ACHN (cell line): ENCODE measurements around the gene PLA2G4D.

Source experiments
- DNase-seq: peaks from one replicate; pipeline ENCODE4 v3.0.0-alpha.2; 2015
- in situ Hi-C: cut with HindIII; loops from 2 replicates; pipeline ENCODE4 v1.10.0; 2017; ENCODE audit warnings: low sequenced_read_pairs, low pct_ligation_motif_present, low pct_unique_long_range_greater_than_20kb

The PLA2G4D gene

DNA sequence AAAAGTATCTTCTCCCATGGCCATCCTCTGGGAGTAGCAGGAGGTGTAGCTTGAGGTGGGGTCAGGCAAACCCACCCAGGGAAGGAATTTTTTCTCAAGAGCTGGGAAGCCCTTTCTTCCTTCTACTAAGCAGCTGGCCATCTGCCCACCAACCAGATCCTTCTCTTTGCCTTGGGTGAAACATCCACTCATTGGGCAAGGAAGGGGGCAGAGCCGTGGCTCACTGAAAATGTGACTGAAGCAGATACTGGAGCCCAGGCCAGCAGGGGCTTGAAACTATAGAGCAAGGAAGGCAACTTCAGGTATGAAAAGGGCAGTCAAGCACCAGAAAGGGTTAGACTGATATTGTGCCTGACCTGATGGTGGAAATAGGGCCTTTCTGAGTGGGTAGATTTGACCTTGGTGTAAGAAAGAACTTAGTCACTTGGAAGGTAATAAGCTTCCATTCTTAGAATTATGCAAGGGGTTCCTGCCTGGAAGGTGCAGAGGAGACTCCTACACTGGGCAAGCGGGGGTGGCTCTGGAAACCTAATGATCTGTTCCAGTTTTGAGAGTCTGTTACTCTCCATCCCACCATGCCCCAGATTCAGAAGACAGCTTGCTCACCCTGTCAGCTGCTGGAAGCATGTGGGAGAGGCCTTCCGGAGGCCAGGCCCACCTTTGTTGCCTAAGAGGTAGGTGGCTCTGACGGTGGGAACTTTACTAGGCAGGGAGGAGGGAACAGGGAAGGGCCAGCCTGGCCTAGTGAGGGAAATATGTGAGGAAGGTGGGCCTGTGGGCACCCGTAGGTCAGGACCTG is 51.6 kb downstream of the PLA2G4D start:
- in situ Hi-C loops = no loop called here

DNA sequence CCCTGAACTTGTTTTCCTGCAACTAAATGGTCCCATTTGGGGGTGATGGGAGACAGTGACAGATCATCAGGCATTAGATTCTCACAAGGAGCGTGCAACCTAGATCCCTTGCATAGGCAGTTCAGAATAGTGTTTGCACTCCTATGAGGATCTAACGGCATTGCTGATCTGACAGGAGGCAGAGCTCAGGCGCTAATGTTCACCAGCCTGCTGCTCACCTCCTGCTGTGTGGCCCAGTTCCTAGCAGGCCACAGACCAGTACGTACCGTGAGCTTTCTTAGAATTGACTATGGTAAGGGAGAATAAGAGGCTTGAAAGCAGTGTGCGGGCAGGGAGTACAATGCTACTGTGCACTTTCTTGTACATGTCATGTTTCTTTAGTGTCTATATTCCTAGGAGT is 56.0 kb downstream of the PLA2G4D start:
- in situ Hi-C loops = no loop called here
- DNase-seq = no peak

More for the DNA sequence above, 51.6 kb downstream of the PLA2G4D start:
- no peak for DNase-seq

DNA sequence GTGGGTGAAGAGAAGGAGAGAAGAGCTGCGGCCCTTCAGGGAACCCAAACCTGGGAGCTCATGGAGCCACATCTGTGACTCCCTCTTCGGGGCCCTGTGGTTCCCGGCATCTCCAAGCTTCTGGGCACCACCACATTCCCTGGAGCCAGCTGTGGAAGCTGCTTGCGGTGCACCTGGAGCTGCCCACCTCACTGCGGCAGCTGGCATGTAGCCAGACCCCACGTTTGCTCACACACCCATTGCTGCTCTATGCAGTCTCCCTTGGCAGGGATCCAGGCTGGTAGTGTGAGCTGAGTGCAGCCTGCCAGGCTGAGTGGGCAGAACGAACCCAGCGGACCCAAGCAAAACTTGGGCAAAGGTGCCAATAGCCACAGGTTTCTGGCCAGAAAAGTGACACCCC is 56.7 kb downstream of the PLA2G4D start:
- DNase-seq = no peak
- in situ Hi-C loops = no loop called here

DNA sequence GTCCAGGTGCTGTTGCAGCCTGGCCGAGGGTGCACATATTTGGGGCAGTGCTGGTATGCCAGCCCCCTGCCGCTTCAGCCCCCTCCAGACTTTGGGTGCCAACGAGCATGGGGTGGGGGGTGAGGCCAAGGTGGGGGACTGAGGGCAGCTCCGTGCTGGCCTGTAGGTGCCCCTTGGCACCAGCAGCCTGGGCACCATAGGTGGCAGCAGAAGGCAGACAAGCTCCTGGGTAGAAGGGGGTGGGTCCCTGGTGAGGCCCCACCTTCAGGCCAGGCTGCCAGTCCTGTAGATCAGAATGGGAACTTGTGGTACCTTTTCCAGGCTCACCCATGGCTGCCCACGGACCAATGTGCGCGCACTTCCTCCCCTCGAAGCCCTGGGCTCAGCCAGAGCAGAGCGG is 57.4 kb downstream of the PLA2G4D start:
- in situ Hi-C loops = no loop called here
- DNase-seq = no peak

DNA sequence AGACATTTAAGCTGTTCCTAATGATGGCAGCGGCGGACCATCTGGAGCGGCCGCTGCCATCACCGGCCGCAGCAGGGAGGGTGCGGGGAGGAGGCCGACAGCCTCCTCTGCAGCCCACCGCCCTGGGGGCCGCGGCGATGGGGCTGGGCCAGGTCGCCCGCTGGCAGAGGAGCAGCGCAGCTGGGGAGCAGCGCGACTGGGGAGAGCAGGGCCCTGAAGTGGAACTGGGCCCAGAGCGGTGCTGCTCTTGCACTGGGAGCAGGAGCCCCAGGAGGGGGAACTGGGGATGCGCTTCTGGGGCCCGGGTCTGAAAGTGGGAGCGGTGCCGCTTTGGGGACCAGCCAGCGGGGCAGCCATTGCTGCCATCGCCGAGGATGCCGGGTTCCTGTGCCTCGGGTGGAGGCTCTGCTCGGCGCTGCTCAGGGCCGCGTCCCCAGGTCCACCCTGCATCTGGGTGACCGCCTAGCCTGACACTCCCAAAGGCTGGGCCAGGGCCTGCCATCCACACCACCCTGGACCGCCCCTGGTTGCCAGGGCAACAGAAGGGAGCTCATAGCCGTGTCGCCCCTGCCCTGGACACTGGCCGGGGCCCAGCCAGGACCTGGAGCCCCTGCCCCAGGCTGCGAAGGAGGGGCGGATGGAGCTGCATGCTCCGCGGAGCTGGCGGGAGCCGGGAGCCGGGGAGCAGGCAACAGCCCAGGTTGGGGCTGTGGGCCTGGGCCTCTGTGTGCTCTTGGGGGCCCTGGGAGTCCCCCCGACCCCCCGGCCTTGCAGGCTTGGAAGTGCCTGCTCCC is 58.1 kb downstream of the PLA2G4D start:
- no peak for DNase-seq
- in situ Hi-C loops = no loop called here

DNA sequence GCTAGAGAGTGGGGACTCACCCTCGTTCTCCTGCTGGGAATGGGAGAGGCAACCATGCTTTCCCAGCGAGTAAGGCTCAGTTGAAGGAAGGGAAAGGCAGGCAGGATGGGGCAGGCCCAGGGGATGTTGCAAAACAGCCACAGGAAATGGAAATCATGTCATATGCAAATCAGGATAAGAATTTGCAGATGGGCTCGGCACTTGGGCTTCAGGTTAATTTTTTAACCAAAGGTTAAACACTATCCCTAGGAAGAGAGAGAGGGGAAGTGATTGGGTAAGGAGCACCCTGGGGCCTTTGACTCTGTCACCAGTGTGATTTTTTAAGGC is 59.0 kb downstream of the PLA2G4D start:
- in situ Hi-C loops = no loop called here
- DNase-seq = peak; percentile 1

DNA sequence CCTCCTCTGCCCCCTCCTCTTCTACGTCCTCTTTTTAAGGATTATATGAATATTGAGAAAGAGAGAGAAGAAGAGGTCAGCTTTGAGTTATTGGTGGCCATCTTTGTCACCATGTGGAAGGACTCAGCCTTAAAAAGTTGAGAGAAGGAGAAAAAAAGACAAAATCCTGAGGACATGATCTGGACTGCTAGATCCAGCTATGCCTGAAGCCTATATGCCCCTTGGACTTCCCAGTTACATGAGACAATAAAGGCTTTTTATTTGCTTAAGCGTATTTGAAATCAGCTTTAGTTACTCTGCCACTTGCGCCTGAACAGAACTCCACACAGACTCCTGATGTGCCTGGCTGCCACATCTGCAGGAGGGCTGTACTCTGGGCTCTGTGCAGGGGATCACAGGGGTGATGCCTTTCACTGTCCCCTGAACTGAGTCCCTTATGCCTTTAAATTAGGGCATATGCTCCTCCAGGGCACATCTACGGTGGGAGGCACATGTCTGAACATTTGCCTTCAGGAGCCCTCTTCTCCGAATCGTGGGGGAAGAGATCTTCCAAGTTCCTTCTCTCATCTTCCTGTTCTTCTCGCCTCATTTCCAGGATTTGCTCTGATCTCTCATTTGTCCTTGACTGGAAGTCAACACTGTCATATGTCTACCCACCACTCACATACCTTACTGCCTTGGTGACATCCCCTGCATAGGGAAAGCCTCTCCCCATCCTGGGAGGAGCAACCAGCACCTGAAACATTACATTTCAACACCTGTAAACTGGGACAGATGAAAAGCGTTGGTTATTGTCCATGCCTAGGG is 59.5 kb downstream of the PLA2G4D start:
- no peak for DNase-seq
- in situ Hi-C loops = no loop called here

DNA sequence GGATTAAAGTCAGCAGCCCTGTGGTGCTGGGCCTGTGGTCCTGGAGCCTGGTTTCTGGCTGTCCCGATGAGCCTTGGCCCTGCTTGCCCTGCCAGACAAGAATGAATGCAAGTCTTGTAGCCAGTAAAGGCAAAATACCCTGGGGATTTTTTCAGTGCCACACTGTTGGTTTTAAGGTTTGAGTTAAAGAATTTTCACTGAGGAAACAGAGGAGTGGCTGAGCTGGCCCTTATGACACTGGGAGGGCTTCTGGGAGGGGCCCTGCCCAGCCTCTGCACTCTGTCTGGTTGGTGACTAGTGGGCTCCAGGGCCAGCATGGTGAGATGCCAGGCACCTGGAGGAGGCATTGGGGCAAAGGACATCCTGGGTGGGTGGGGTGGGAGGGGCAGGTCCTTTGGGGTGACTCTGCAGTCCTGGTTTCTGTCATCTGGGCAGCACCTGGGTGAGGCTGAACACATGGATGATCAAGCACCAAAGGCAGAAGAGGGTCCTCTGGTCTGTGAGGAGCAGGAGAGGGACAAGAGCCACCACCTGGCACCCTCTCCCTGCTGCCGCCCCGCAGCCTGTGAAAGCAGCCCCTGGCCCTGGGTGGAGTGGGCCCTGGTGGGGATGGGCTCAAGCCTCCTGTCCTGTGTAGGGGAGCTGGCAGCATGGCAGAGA is 61.0 kb downstream of the PLA2G4D start:
- in situ Hi-C loops = no loop called here
- DNase-seq = no peak

DNA sequence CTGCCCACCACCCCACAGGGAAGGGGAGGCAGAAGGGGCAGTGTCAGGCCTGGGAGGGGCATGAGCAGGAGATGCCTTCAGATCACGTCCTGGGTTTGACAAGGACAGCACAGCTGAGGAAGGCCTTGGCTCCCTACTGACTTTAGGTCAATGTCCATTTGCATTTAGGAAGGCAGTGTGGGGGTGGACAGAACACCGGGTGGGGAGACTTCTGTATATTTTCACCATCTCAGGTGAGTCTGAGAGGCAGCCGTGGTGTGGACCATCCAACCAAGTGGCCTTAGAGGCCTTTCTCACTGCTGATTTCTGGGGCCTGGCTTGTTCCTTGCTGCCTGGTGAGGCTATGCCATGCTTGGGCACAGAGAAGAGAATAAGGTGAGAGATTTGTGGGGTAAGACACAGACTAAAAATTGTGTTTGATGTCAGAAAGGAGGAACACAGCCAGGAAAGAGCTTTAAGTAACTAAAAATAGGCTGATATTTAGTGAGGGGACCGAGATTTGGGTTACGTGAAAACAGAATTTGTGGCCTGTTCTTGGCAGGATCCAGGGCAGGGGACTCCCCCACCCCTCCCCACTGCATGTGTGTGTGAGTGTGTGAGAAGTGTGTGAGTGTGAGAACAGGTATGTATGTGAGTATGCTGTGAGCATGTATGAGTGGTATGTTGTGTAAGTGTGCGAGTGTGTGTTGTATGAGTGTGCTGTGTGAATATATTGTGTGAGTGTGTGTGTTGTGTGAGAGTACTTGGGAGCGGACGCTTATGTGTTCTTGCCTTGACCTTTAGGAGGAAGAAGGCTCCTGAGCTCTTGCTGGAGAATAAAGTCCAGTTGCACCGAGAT is 61.8 kb downstream of the PLA2G4D start:
- no peak for DNase-seq
- in situ Hi-C loops = no loop called here

DNA sequence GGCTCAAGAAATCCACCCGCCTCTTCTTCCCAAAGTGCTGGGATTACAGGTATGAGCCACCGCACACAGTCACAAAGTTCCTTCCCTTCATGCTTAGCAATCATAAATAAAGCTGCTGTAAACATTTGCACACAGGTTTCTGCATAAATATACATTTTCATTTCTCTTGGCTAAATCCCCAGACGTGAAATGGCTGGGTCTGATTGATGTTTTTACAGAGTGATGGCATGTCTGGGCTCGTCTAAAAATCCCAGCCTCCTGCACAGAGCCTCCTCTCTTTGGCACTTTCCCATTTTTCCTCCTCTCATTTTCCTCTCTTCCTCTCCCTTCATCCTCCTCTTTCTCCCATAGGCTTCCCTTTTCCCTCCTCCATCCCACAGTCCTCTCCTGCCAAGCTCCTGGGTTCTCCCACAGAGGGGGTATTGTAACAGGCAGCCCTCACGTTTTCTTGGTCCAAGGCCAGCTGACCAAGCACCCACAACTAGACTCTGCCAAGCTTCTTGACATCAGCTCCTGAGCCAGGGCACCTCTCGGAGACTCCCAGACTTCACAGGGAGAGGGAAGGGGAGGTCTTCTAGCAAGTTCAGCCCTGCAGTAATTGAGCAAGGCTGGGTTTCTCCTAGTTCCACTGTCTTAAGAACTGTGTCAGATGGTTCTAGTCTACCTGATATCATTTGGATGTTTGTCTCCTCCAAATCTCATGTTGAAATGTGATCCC is 63.0 kb downstream of the PLA2G4D start:
- in situ Hi-C loops = no loop called here
- no peak for DNase-seq

DNA sequence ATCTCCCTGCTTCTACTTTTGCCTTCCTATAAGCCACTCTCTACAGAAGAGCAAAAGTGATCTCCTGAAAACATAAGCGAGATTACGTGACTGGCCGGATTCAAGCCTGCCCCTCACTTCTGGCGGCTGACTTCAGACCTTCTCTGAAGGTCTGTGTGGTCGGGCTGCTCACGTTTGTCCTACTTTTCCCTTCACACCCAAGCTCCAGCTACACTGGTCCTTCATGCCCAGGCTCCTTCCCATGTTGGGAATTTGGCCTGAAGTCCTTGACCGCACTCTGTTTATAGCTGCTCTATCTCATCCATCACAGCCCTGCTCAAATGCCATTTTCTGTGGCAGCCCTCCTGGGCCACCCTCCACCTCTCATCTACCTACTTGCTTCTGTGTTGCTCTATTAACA is 66.8 kb downstream of the PLA2G4D start:
- in situ Hi-C loops = no loop called here
- DNase-seq = no peak

DNA sequence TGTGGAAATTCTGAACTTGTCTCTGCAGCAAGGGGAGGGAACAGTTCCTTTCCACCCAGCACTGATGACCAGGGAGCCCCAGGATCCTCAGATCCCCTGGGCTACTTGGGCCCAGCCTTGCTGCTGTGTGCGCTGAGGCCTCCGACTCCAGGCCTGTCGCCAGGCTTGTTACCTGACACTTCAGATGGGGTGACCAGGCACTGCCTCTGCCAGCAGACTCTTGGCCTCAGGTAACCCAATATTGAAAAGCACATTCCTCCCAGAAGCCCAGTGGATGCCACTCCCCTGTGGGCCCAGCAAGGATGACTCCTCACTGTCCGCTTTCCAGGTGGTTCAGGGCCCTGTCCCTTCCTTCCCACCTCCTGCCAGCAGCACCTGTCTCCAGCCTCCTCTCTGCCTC is 70.1 kb downstream of the PLA2G4D start:
- in situ Hi-C loops = no loop called here
- no peak for DNase-seq

DNA sequence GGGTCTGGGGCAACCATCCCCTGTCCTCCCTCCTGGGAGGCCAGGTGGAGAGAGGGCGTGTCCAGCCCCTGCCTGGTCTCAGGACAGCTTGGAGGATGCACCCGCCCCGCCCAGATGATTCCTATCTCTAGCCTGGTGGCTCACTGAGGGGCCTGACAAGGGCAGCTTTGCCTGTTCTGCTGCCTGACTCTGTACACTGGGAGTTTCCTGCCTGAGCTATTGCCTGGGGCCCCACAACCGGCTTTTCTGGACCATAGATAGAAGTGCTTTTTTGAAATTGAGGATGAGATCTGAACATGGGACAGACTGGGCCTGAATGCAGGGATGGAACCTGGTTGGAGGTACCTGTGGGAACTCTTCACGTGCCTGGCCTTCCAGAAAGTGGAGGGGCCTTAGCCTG is 72.8 kb downstream of the PLA2G4D start:
- in situ Hi-C loops = no loop called here
- no peak for DNase-seq

DNA sequence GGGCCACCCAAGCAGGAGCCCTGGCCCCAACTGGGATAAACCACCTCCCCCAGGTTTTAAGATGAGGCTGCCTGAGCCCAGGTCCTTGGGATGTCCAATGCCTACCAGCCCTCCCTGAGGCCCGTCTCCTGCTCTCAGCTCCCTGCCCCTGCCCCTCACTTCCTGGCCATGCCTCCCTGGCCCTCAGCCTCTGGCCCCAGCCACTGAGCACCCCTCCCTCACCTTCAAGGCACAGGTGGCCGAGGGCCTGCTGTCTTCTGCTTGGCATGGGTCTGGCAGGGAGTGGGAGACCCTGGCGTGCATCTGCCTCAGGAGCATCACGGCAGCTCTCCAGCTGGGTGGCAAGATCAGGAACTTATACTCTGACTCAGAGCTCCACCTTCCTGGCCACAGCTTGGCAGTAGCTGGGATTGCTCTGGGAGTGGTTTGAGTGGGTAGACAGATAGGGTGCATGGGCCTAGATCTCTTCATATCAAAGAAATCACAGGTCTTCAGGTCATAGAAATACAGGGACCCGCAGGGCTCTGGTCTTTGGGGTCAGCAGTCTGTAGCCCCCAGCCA is 73.6 kb downstream of the PLA2G4D start, which contains the start of gene PLA2G4E:
PLA2G4E (minus strand) TSS at position 330 of the 561 bp plus-strand sequence; CDS start at position 318, 12 bp downstream.
- in situ Hi-C loops = no loop called here
- no peak for DNase-seq

DNA sequence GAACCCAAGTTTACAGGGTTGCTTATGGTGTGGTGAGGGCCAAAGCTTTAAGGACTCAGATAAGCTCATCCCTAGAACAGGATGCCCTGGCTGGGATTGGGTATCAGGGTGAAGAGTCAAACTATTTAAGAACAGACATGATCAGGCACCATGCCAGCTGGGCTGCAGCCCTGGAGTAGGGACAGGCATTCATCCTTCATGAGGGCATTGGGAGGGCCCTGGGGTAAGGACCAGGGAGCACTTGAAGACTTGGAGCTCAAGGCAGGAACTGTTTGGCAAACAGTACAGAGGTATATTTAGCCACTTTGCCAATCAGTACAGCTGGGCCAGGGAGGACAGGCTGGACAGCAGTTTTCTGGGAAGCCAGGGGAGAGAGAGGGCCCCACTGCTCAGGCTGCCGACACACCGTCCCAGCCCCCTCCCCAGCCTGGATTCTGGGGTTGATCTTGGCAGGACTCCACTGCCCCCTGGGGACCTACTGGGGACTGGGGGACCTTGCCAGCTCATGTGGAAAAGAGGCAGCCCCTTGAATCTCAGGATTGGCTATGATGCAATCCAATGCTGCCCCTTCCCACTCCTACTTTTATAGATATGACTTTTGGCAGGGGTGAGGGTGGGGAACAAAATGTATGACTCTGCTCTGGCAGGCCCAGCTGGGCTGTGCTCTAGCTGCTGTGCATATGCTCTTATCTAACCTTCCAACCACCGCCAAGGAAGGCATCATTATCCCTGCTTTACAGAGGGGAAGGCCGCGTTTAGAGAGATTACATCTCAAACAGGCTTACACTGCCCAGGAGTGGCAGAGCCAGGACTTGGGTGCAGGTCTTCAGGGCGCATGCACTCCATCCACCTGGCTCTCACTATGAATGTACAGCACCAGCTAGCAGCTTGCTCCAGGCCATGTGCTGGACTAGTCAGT is 75.8 kb downstream of the PLA2G4D start:
- in situ Hi-C loops = no loop called here
- DNase-seq = no peak
